SK-N-SH (cell line): Measurements from ENCODE around the gene LRRC25.

ENCODE experiments used
- ELF1 ChIP-seq: IDR thresholded peaks from 2 replicates; pipeline ENCODE4 v1.4.0; 2012
- EZH2phosphoT487 ChIP-seq: fragments of 200-600 bp; sonication (generic); IDR thresholded peaks from 2 replicates; pipeline ENCODE4 v1.6.1; 2017; ENCODE audit warnings: low read depth, mixed run types, mild to moderate bottlenecking, antibody characterized with exemption, moderate library complexity, borderline replicate concordance
- JUND ChIP-seq: IDR thresholded peaks from 2 replicates; pipeline ENCODE4 v1.4.0; 2012
- MXI1 ChIP-seq: IDR thresholded peaks from 2 replicates; pipeline ENCODE4 v1.6.1; 2012; ENCODE audit warnings: mild to moderate bottlenecking, low read depth, low read length, improper control_type of control experiment
- POLR2AphosphoS5 ChIP-seq: IDR thresholded peaks from 2 replicates; pipeline ENCODE4 v1.6.1; 2012; ENCODE audit warnings: low read depth, low read length
- RFX5 ChIP-seq: IDR thresholded peaks from 2 replicates; pipeline ENCODE4 v1.6.1; 2012; ENCODE audit warnings: mild to moderate bottlenecking, improper control_type of control experiment, low read length
- TAF1 ChIP-seq: IDR thresholded peaks from 2 replicates; pipeline ENCODE4 v1.6.1; 2012; ENCODE audit warnings: low read depth, mild to moderate bottlenecking, low read length, moderate library complexity, borderline replicate concordance
- TEAD4 ChIP-seq: IDR thresholded peaks from 2 replicates; pipeline ENCODE4 v1.4.0; 2012; ENCODE audit warnings: mild to moderate bottlenecking, borderline replicate concordance; ENCODE audit not compliant: insufficient read depth
- TF ChIP-seq, protein P1 (sequence below): fragments of 200-600 bp; sonication (generic); IDR thresholded peaks from 2 replicates; pipeline ENCODE4 v1.6.1; 2017; ENCODE audit warnings: antibody characterized with exemption, mild to moderate bottlenecking, moderate library complexity
- TF ChIP-seq, protein P2 (sequence below): IDR thresholded peaks from 2 replicates; pipeline ENCODE4 v1.4.0; 2012; ENCODE audit warnings: low read depth, borderline replicate concordance

DNA sequence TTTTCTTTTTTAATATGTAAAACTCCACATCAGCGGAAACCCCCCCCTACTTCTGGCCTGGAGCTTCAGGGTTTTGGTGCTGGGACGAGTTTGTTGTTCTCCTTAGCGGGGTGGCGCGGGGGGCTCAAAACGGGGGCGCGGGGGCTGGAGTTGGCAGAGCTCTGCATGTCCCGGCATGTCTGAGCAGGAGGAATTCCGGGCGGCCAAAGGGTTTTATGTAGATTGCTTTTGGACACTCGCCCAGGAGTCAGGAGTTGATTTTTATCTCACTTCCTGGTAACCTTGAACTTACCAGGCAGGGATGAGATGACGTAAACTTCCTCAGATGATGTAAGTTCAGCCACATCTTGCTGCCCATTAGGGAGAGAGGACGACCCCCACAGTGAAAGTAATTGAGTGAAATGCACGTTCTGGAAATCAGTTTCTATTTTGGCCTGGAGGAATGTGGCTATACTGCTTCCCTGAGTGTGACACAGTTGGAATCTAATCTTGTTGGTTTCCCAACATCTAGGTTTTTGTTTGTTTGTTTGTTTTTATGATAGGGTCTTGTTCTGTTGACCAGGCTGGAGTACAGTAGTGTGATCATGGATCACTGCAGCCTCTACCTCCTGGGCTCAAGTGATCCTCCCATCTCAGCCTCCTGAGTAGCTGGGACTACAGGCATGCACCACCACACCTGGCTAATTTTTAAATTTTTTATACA, 32.4 kb downstream of the LRRC25 start:
- TF ChIP-seq, protein P1, sequence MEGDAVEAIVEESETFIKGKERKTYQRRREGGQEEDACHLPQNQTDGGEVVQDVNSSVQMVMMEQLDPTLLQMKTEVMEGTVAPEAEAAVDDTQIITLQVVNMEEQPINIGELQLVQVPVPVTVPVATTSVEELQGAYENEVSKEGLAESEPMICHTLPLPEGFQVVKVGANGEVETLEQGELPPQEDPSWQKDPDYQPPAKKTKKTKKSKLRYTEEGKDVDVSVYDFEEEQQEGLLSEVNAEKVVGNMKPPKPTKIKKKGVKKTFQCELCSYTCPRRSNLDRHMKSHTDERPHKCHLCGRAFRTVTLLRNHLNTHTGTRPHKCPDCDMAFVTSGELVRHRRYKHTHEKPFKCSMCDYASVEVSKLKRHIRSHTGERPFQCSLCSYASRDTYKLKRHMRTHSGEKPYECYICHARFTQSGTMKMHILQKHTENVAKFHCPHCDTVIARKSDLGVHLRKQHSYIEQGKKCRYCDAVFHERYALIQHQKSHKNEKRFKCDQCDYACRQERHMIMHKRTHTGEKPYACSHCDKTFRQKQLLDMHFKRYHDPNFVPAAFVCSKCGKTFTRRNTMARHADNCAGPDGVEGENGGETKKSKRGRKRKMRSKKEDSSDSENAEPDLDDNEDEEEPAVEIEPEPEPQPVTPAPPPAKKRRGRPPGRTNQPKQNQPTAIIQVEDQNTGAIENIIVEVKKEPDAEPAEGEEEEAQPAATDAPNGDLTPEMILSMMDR: no peak
- TF ChIP-seq EZH2phosphoT487: no peak
- TF ChIP-seq ELF1: peak; percentile 79
- peak; percentile 24; the same call in 1 of the 2 replicates for TF ChIP-seq RFX5
- peak; percentile 78; the same call in 1 of the 2 replicates for TF ChIP-seq JUND
- peak; percentile 40; the same call in 1 of the 2 replicates for TF ChIP-seq POLR2AphosphoS5
- peak; percentile 51; the same call in 1 of the 2 replicates for TF ChIP-seq TAF1
- TF ChIP-seq MXI1: peak; percentile 53; the same call in 1 of the 2 replicates
- 0 out of 2 replicates have a peak, but pooled peaks have one; percentile 68 for TF ChIP-seq TEAD4
- TF ChIP-seq, protein P2, sequence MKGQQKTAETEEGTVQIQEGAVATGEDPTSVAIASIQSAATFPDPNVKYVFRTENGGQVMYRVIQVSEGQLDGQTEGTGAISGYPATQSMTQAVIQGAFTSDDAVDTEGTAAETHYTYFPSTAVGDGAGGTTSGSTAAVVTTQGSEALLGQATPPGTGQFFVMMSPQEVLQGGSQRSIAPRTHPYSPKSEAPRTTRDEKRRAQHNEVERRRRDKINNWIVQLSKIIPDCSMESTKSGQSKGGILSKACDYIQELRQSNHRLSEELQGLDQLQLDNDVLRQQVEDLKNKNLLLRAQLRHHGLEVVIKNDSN: peak; percentile 33; the same call in 1 of the 2 replicates
